Measurements from ENCODE around the gene REXO4. TPM values are rescaled to one million over a fixed set of nuclear protein-coding genes. Genes with fewer than 3 reads are reported as not detected.

The REXO4 gene
- total RNA-seq, 1 experiment from 2014 or later = 38.6 TPM

GRCh38 chr9:133463864-133464615, 46.2 kb upstream of the REXO4 start (continued):
- TF ChIP-seq FOXP4 (CRISPR knock-in tag; IDR thresholded peaks at IDR 0.05) (no peak), CREM (CRISPR knock-in tag; IDR thresholded peaks at IDR 0.05) (no peak), CDX4 (CRISPR knock-in tag; IDR thresholded peaks at IDR 0.05; ENCODE audit: borderline replicate concordance) (no peak)

- H3K4me3 Mint-ChIP-seq = no peak overlapping the region
- H3K36me3 Mint-ChIP-seq = peaks cover 4% of the 10 kb centered on the region; the same call in 1 of the 2 replicates
- peaks cover 28% of the 10 kb centered on the region for H3K4me1 Mint-ChIP-seq
- TF ChIP-seq HMGA2 (CRISPR knock-in tag; IDR thresholded peaks at IDR 0.05) (no peak), E2F4 (CRISPR knock-in tag; IDR thresholded peaks at IDR 0.05; ENCODE audit: borderline replicate concordance, low read depth) (no peak), NFYB (CRISPR knock-in tag; conservative IDR thresholded peaks at IDR 0.05; ENCODE audit: low read depth) (no peak), ZNF423 (CRISPR knock-in tag; IDR thresholded peaks at IDR 0.05) (0 out of 2 replicates have a peak, but pooled peaks have one; percentile 50), FOXP1 (CRISPR knock-in tag; IDR thresholded peaks at IDR 0.05; ENCODE audit: borderline replicate concordance) (no peak)
- ChIA-PET CTCF (interaction anchor here (0.6 to 3.3 kb wide), 16 partner anchors 11 to 279 kb away, joined by 3 to 25 read pairs (median 4); partner anchors contain the start of genes ADAMTS13, SLC2A6, SURF1 and SURF2), POLR2A (no interaction called here)
- H3K27ac Mint-ChIP-seq = no peak overlapping the region
- DNase-seq (ENCODE audit: low spot score) (peak; percentile 61), ATAC-seq (peak; percentile 8)
- no peaks in the 10 kb centered on the region for H3K9me3 Mint-ChIP-seq
- H3K27me3 Mint-ChIP-seq (ENCODE audit: low read depth) = no peaks in the 10 kb centered on the region
Measured at GRCh38 chr9:133463234-133463863, 45.5 kb upstream of the REXO4 start.

GRCh38 chr9:133461975-133462374, 44.2 kb upstream of the REXO4 start:
- ChIA-PET CTCF (interaction anchor here (1.3 to 3.3 kb wide), 2 partner anchors 25 to 40 kb away, joined by 6 to 25 read pairs; partner anchors contain the start of gene ADAMTS13), POLR2A (no interaction called here)
- no peak overlapping the region for H3K4me3 Mint-ChIP-seq
- ATAC-seq (no peak), DNase-seq (ENCODE audit: low spot score) (peak; percentile 10)
- H3K36me3 Mint-ChIP-seq = peaks cover 4% of the 10 kb centered on the region; the same call in 1 of the 2 replicates
- H3K27me3 Mint-ChIP-seq (ENCODE audit: low read depth) = no peaks in the 10 kb centered on the region
- no peaks in the 10 kb centered on the region for H3K9me3 Mint-ChIP-seq
- H3K4me1 Mint-ChIP-seq = peaks cover 31% of the 10 kb centered on the region
- no peak overlapping the region for H3K27ac Mint-ChIP-seq
- TF ChIP-seq CBFB (CRISPR knock-in tag; IDR thresholded peaks at IDR 0.05; ENCODE audit: low read depth) = no peak
- no peak for TF ChIP-seq HMGA2 (CRISPR knock-in tag; IDR thresholded peaks at IDR 0.05)
- TF ChIP-seq ZNF281 (CRISPR knock-in tag; IDR thresholded peaks at IDR 0.05) = no peak
- TF ChIP-seq SOX15 (CRISPR knock-in tag; IDR thresholded peaks at IDR 0.05) = no peak
- TF ChIP-seq HMGXB4 (CRISPR knock-in tag; IDR thresholded peaks at IDR 0.05) = no peak
- no peak for TF ChIP-seq CREM (CRISPR knock-in tag; IDR thresholded peaks at IDR 0.05)
- no peak for TF ChIP-seq TEAD1 (CRISPR knock-in tag; IDR thresholded peaks at IDR 0.05)
- TF ChIP-seq CREB1 (CRISPR knock-in tag; IDR thresholded peaks at IDR 0.05) = no peak
- TF ChIP-seq MYBL2 (CRISPR knock-in tag; IDR thresholded peaks at IDR 0.05) = no peak
- TF ChIP-seq GABPB1 (CRISPR knock-in tag; IDR thresholded peaks at IDR 0.05) = no peak
- TF ChIP-seq ZNF121 (CRISPR knock-in tag; IDR thresholded peaks at IDR 0.05) = no peak
- TF ChIP-seq SMAD3 (CRISPR knock-in tag; IDR thresholded peaks at IDR 0.05; ENCODE audit: borderline replicate concordance) = no peak
- no peak for TF ChIP-seq TEAD4 (CRISPR knock-in tag; IDR thresholded peaks at IDR 0.05)
- TF ChIP-seq E2F5 (CRISPR knock-in tag; IDR thresholded peaks at IDR 0.05) = no peak
- no peak for TF ChIP-seq FOXK1 (CRISPR knock-in tag; IDR thresholded peaks at IDR 0.05)
